ENCODE data around the gene SALL4. TPM values are rescaled to one million over a fixed set of nuclear protein-coding genes. Genes with fewer than 3 reads are reported as not detected.
A peak's percentile ranks its signal among the peaks of the same experiment; 100 is the strongest.

The SALL4 gene
- total and polyA plus RNA-seq, 2 of the 8 experiments (the other 6 are each of a cell fraction or from before 2014, with no cell fraction given), result 108 to 235 TPM

- TF ChIP-seq, protein P1, sequence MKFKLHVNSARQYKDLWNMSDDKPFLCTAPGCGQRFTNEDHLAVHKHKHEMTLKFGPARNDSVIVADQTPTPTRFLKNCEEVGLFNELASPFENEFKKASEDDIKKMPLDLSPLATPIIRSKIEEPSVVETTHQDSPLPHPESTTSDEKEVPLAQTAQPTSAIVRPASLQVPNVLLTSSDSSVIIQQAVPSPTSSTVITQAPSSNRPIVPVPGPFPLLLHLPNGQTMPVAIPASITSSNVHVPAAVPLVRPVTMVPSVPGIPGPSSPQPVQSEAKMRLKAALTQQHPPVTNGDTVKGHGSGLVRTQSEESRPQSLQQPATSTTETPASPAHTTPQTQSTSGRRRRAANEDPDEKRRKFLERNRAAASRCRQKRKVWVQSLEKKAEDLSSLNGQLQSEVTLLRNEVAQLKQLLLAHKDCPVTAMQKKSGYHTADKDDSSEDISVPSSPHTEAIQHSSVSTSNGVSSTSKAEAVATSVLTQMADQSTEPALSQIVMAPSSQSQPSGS (IDR thresholded peaks at IDR 0.05; ENCODE audit: low read length), result no peak
- TF ChIP-seq SIX5 (IDR thresholded peaks at IDR 0.05; ENCODE audit: low read depth, low read length) (no peak), SP2 (IDR thresholded peaks at IDR 0.05; ENCODE audit: low read length) (no peak), KDM5A (IDR thresholded peaks at IDR 0.05; ENCODE audit: low read length) (no peak)
- TF ChIP-seq, protein P2, sequence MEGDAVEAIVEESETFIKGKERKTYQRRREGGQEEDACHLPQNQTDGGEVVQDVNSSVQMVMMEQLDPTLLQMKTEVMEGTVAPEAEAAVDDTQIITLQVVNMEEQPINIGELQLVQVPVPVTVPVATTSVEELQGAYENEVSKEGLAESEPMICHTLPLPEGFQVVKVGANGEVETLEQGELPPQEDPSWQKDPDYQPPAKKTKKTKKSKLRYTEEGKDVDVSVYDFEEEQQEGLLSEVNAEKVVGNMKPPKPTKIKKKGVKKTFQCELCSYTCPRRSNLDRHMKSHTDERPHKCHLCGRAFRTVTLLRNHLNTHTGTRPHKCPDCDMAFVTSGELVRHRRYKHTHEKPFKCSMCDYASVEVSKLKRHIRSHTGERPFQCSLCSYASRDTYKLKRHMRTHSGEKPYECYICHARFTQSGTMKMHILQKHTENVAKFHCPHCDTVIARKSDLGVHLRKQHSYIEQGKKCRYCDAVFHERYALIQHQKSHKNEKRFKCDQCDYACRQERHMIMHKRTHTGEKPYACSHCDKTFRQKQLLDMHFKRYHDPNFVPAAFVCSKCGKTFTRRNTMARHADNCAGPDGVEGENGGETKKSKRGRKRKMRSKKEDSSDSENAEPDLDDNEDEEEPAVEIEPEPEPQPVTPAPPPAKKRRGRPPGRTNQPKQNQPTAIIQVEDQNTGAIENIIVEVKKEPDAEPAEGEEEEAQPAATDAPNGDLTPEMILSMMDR (IDR thresholded peaks at IDR 0.05; ENCODE audit: control extremely low read depth in 1 of 3, insufficient read depth in 1 of 3, low read depth in 1 of 3, low read length in 3 of 3), result peak in 2 of 3 experiments; percentile 14 to 39; a peak in 2 of 4 replicates
These were observed 8.1 kb upstream of the SALL4 start (continued) for GRCh38 chr20:51810155-51811041.
